ENCODE results near the gene UCK2. TPM values are rescaled to one million over a fixed set of nuclear protein-coding genes. Genes with fewer than 3 reads are reported as not detected.

UCK2 gene
- total and polyA plus RNA-seq, 5 donors from 2014 or later = 5.5 to 12.8 (median 9.9) TPM

- H3K36me3 Mint-ChIP-seq = peaks cover 13% of the 10 kb centered on the region
- Histone ChIP-seq H3K36me3 (ENCODE audit: control insufficient read depth, insufficient read depth, low read length) (peaks cover 13% of the 10 kb centered on the region), H3K27ac (ENCODE audit: insufficient read depth, low read length, poor library complexity, severe bottlenecking) (no peak overlapping the region), H3K4me1 (ENCODE audit: control insufficient read depth, insufficient read depth, low read length, poor library complexity, severe bottlenecking) (no peaks in the 10 kb centered on the region), H3K9me3 (ENCODE audit: control insufficient read depth in 2 of 2, low read length in 2 of 2) (no peaks in the 10 kb centered on the region), H3K27me3 (ENCODE audit: control insufficient read depth, insufficient read depth, low read length) (no peaks in the 10 kb centered on the region), H3K4me3 (ENCODE audit: low read depth, low read length) (no peak overlapping the region)
- H3K27me3 Mint-ChIP-seq = no peaks in the 10 kb centered on the region
- H3K4me3 Mint-ChIP-seq = no peak overlapping the region
- H3K4me1 Mint-ChIP-seq = peaks cover 0 to 11% (median 6%) of the 10 kb centered on the region in 4 donors
- H3K27ac Mint-ChIP-seq = no peak overlapping the region
- DNase-seq = no peak
- ATAC-seq (ENCODE audit: low read depth in 2 of 2) = no peak
- H3K9me3 Mint-ChIP-seq = no peaks in the 10 kb centered on the region
Observed at GRCh38 chr1:165890684-165891083, 63.3 kb downstream of the UCK2 start.

DNA sequence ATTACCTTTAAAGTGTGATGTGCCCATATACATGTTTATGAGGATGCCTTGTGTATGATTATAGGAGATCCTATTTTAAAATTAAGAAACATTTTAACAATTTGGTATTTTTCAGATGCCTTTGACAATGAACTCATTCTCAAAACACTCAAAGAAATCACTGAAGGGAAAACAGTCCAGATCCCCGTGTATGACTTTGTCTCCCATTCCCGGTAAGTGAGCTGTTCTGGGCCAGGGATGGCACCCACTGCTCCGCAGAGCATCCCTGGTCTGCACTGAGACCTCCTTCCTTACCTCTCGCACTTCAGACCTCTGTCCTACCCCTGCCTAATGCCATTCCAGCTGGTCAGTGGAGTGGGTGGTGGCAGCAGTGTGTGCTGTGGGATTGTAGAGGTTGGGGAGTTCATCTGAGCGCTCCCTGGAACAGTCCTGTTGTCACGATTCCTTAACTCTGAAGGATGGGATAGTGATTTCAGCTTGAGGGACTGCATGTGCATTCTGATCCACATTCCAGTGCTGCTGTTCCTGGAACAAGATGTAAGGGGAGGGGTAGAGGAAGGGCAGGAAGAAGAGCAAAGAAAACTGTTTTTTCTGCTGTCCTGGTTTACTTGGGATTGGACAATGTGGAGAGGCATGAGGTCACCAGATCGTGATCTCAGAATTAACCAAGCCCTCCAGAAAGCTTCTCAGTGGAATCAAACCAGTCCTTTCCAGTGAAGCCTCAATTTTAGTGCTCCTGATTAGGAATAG lies 63.9 kb downstream of the UCK2 start:
- Histone ChIP-seq H3K36me3 (ENCODE audit: control insufficient read depth, insufficient read depth, low read length) (peaks cover 13% of the 10 kb centered on the region), H3K27me3 (ENCODE audit: control insufficient read depth, insufficient read depth, low read length) (no peaks in the 10 kb centered on the region), H3K4me1 (ENCODE audit: control insufficient read depth, insufficient read depth, low read length, poor library complexity, severe bottlenecking) (no peaks in the 10 kb centered on the region), H3K27ac (ENCODE audit: insufficient read depth, low read length, poor library complexity, severe bottlenecking) (no peak overlapping the region), H3K4me3 (ENCODE audit: low read depth, low read length) (no peak overlapping the region), H3K9me3 (ENCODE audit: control insufficient read depth in 2 of 2, low read length in 2 of 2) (no peaks in the 10 kb centered on the region)
- no peak overlapping the region for H3K27ac Mint-ChIP-seq
- peaks cover 13% of the 10 kb centered on the region for H3K36me3 Mint-ChIP-seq
- H3K4me3 Mint-ChIP-seq = no peak overlapping the region
- DNase-seq (no peak), ATAC-seq (ENCODE audit: low read depth in 2 of 2) (no peak)
- no peaks in the 10 kb centered on the region for H3K9me3 Mint-ChIP-seq
- peaks cover 0 to 11% (median 6%) of the 10 kb centered on the region in 4 donors for H3K4me1 Mint-ChIP-seq
- H3K27me3 Mint-ChIP-seq = no peaks in the 10 kb centered on the region

GRCh38 chr1:165892935-165893334 lies 65.5 kb downstream of the UCK2 start:
- H3K4me1 Mint-ChIP-seq = peaks cover 5 to 15% (median 10%) of the 10 kb centered on the region in 4 donors

GRCh38 chr1:165893507-165893906 lies 66.1 kb downstream of the UCK2 start:
- Mint-ChIP-seq H3K4me1 (peaks cover 5 to 15% (median 9%) of the 10 kb centered on the region in 4 donors), H3K27me3 (no peaks in the 10 kb centered on the region), H3K4me3 (no peak overlapping the region), H3K36me3 (peaks cover 16% of the 10 kb centered on the region), H3K27ac (peak overlapping the region in 1 of 3 donors; percentile 21), H3K9me3 (no peaks in the 10 kb centered on the region)
- H3K4me1 ChIP-seq (ENCODE audit: control insufficient read depth, insufficient read depth, low read length, poor library complexity, severe bottlenecking) = no peaks in the 10 kb centered on the region
- H3K27ac ChIP-seq (ENCODE audit: insufficient read depth, low read length, poor library complexity, severe bottlenecking) = no peak overlapping the region
- no peak overlapping the region for H3K4me3 ChIP-seq (ENCODE audit: low read depth, low read length)
- H3K9me3 ChIP-seq (ENCODE audit: control insufficient read depth in 2 of 2, low read length in 2 of 2) = no peaks in the 10 kb centered on the region
- H3K27me3 ChIP-seq (ENCODE audit: control insufficient read depth, insufficient read depth, low read length) = no peaks in the 10 kb centered on the region
- no peak for ATAC-seq (ENCODE audit: low read depth in 2 of 2)
- no peak for DNase-seq
- peaks cover 13% of the 10 kb centered on the region for H3K36me3 ChIP-seq (ENCODE audit: control insufficient read depth, insufficient read depth, low read length)

More at GRCh38 chr1:165892935-165893334, 65.5 kb downstream of the UCK2 start:
- DNase-seq (no peak), ATAC-seq (ENCODE audit: low read depth in 2 of 2) (no peak)
- H3K9me3 ChIP-seq (ENCODE audit: control insufficient read depth in 2 of 2, low read length in 2 of 2) = no peaks in the 10 kb centered on the region
- H3K27me3 ChIP-seq (ENCODE audit: control insufficient read depth, insufficient read depth, low read length) = no peaks in the 10 kb centered on the region
- H3K4me3 Mint-ChIP-seq = no peak overlapping the region
- peak overlapping the region in 2 of 3 donors; percentile 32 to 59 for H3K27ac Mint-ChIP-seq
- no peak overlapping the region for H3K27ac ChIP-seq (ENCODE audit: insufficient read depth, low read length, poor library complexity, severe bottlenecking)
- peaks cover 13% of the 10 kb centered on the region for H3K36me3 ChIP-seq (ENCODE audit: control insufficient read depth, insufficient read depth, low read length)
- H3K27me3 Mint-ChIP-seq = no peaks in the 10 kb centered on the region
- H3K9me3 Mint-ChIP-seq = no peaks in the 10 kb centered on the region
- H3K36me3 Mint-ChIP-seq = peaks cover 13% of the 10 kb centered on the region
- H3K4me1 ChIP-seq (ENCODE audit: control insufficient read depth, insufficient read depth, low read length, poor library complexity, severe bottlenecking) = no peaks in the 10 kb centered on the region
- no peak overlapping the region for H3K4me3 ChIP-seq (ENCODE audit: low read depth, low read length)

DNA sequence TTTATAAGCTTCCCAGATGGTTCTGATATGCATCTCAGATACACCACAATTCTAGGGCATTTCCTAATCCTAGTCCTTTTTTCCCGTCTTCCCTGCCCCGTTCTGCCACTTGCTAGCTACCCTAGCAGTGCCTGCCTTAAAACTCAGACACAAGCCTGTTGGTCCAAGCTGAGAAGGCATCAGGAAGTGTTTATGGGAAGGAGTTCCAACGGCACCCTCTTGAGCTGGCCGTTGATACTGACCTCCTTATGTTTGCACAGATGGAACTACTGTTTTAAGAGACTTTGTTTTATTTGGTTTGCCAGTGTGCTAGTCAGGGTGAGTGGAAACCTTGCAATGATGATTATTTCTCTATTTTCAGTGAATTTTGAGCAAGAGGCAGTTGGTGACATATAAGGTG lies 67.2 kb downstream of the UCK2 start:
- H3K4me1 Mint-ChIP-seq = peaks cover 5 to 15% (median 8%) of the 10 kb centered on the region in 4 donors
- Histone ChIP-seq H3K27me3 (ENCODE audit: control insufficient read depth, insufficient read depth, low read length) (no peaks in the 10 kb centered on the region), H3K4me3 (ENCODE audit: low read depth, low read length) (no peak overlapping the region), H3K27ac (ENCODE audit: insufficient read depth, low read length, poor library complexity, severe bottlenecking) (no peak overlapping the region), H3K4me1 (ENCODE audit: control insufficient read depth, insufficient read depth, low read length, poor library complexity, severe bottlenecking) (no peaks in the 10 kb centered on the region), H3K36me3 (ENCODE audit: control insufficient read depth, insufficient read depth, low read length) (peaks cover 13% of the 10 kb centered on the region), H3K9me3 (ENCODE audit: control insufficient read depth in 2 of 2, low read length in 2 of 2) (no peaks in the 10 kb centered on the region)
- DNase-seq (no peak), ATAC-seq (ENCODE audit: low read depth in 2 of 2) (no peak)
- no peaks in the 10 kb centered on the region for H3K27me3 Mint-ChIP-seq
- H3K9me3 Mint-ChIP-seq = no peaks in the 10 kb centered on the region
- no peak overlapping the region for H3K4me3 Mint-ChIP-seq
- peak overlapping the region in 1 of 3 donors; percentile 7 for H3K27ac Mint-ChIP-seq
- H3K36me3 Mint-ChIP-seq = peaks cover 24% of the 10 kb centered on the region

GRCh38 chr1:165895451-165895871 lies 68.0 kb downstream of the UCK2 start:
- H3K36me3 ChIP-seq (ENCODE audit: control insufficient read depth, insufficient read depth, low read length) = peaks cover 13% of the 10 kb centered on the region
- no peak overlapping the region for H3K27ac ChIP-seq (ENCODE audit: insufficient read depth, low read length, poor library complexity, severe bottlenecking)
- peaks cover 19% of the 10 kb centered on the region for H3K36me3 Mint-ChIP-seq
- DNase-seq (no peak), ATAC-seq (ENCODE audit: low read depth in 2 of 2) (no peak)
- no peaks in the 10 kb centered on the region for H3K27me3 ChIP-seq (ENCODE audit: control insufficient read depth, insufficient read depth, low read length)
- H3K9me3 Mint-ChIP-seq = no peaks in the 10 kb centered on the region
- H3K4me3 Mint-ChIP-seq = no peak overlapping the region
- peak overlapping the region in 1 of 3 donors; percentile 45 for H3K27ac Mint-ChIP-seq
- no peaks in the 10 kb centered on the region for H3K27me3 Mint-ChIP-seq
- no peaks in the 10 kb centered on the region for H3K9me3 ChIP-seq (ENCODE audit: control insufficient read depth in 2 of 2, low read length in 2 of 2)
- H3K4me1 ChIP-seq (ENCODE audit: control insufficient read depth, insufficient read depth, low read length, poor library complexity, severe bottlenecking) = no peaks in the 10 kb centered on the region
- no peak overlapping the region for H3K4me3 ChIP-seq (ENCODE audit: low read depth, low read length)
- peaks cover 5 to 15% (median 8%) of the 10 kb centered on the region in 4 donors for H3K4me1 Mint-ChIP-seq

GRCh38 chr1:165896277-165896676 lies 68.9 kb downstream of the UCK2 start:
- DNase-seq (no peak), ATAC-seq (ENCODE audit: low read depth in 2 of 2) (no peak)
- H3K4me1 Mint-ChIP-seq = peaks cover 5 to 11% (median 8%) of the 10 kb centered on the region in 4 donors
- Histone ChIP-seq H3K4me3 (ENCODE audit: low read depth, low read length) (no peak overlapping the region), H3K36me3 (ENCODE audit: control insufficient read depth, insufficient read depth, low read length) (peaks cover 13% of the 10 kb centered on the region), H3K27me3 (ENCODE audit: control insufficient read depth, insufficient read depth, low read length) (no peaks in the 10 kb centered on the region), H3K4me1 (ENCODE audit: control insufficient read depth, insufficient read depth, low read length, poor library complexity, severe bottlenecking) (no peaks in the 10 kb centered on the region), H3K27ac (ENCODE audit: insufficient read depth, low read length, poor library complexity, severe bottlenecking) (no peak overlapping the region), H3K9me3 (ENCODE audit: control insufficient read depth in 2 of 2, low read length in 2 of 2) (no peaks in the 10 kb centered on the region)
- H3K27ac Mint-ChIP-seq = peak overlapping the region in 2 of 3 donors; percentile 11 to 91
- H3K9me3 Mint-ChIP-seq = no peaks in the 10 kb centered on the region
- H3K27me3 Mint-ChIP-seq = no peaks in the 10 kb centered on the region
- H3K36me3 Mint-ChIP-seq = peaks cover 16% of the 10 kb centered on the region
- no peak overlapping the region for H3K4me3 Mint-ChIP-seq

All from CD4-positive, CD25-positive, alpha-beta regulatory T cell (primary cell).